ENCODE data around the gene INPP4B. TPM values are rescaled to one million over a fixed set of nuclear protein-coding genes. Genes with fewer than 3 reads are reported as not detected.

INPP4B gene
- polyA plus RNA-seq, 1 of the 3 experiments (the other 2 are of a cell fraction): 0.08 TPM

GRCh38 chr4:142523111-142523510 is 323.0 kb downstream of the INPP4B start:
- Histone ChIP-seq H3K4me1 (ENCODE audit: control insufficient read depth in 1 of 2, insufficient read depth in 2 of 2, low read depth in 1 of 2, low read length in 1 of 2) (peaks cover 0 to 2% of the 10 kb centered on the region in 2 experiments; a peak in 2 of 4 replicates), H4K20me1 (ENCODE audit: insufficient read depth) (no peaks in the 10 kb centered on the region), H3K9ac (no peak overlapping the region), H3K9me2 (no peaks in the 10 kb centered on the region), H3K36me3 (replicated peaks in 1 of 2; ENCODE audit: control insufficient read depth in 1 of 2, insufficient read depth in 2 of 2, low read length in 1 of 2) (no peaks in the 10 kb centered on the region), H3K27ac (ENCODE audit: low read depth in 2 of 2, low read length in 1 of 2) (no peak overlapping the region), H3K4me3 (ENCODE audit: low read depth in 2 of 2, low read length in 1 of 2) (no peak overlapping the region), H3F3A (replicated peaks; ENCODE audit: insufficient read depth) (no peaks in the 10 kb centered on the region), H2AFZ (ENCODE audit: low read depth) (no peak overlapping the region), H3K27me3 (ENCODE audit: insufficient read depth) (no peaks in the 10 kb centered on the region), H3K79me2 (ENCODE audit: insufficient read depth) (no peaks in the 10 kb centered on the region), H3K4me2 (no peak overlapping the region), H3K9me3 (no peaks in the 10 kb centered on the region)
- DNase-seq: no peak
- ChIA-PET CTCF (interaction anchor here (0.6 to 1.1 kb wide), 4 partner anchors 209 to 1216 kb away, joined by 3 read pairs; no protein-coding TSS in a partner anchor), POLR2A (no interaction called here)
- WGBS (ENCODE audit: low lambda C conversion rate): 81% methylated on average over 3 of the region's 3 CpGs
- TF ChIP-seq NFIC (IDR thresholded peaks at IDR 0.05; ENCODE audit: borderline replicate concordance) (no peak), MAX (IDR thresholded peaks at IDR 0.05; ENCODE audit: low read depth) (no peak), FOXM1 (IDR thresholded peaks at IDR 0.05; ENCODE audit: low read depth) (no peak), GABPA (IDR thresholded peaks at IDR 0.05; ENCODE audit: low read depth) (no peak), JUND (IDR thresholded peaks at IDR 0.05) (no peak), USF2 (IDR thresholded peaks at IDR 0.05; ENCODE audit: borderline replicate concordance, low read depth, low read length) (no peak), EZH2phosphoT487 (IDR thresholded peaks at IDR 0.05; ENCODE audit: borderline replicate concordance, low read depth) (no peak), RCOR1 (IDR thresholded peaks at IDR 0.05; ENCODE audit: low read length) (no peak), SIN3A (IDR thresholded peaks at IDR 0.05; ENCODE audit: borderline replicate concordance, low read depth, low read length) (no peak), SMC3 (IDR thresholded peaks at IDR 0.05; ENCODE audit: low read depth, low read length) (no peak), TCF12 (IDR thresholded peaks at IDR 0.05) (no peak), YY1 (IDR thresholded peaks at IDR 0.05; ENCODE audit: low read depth) (no peak), PBX3 (IDR thresholded peaks at IDR 0.05) (no peak)

- no peak overlapping the region; a peak in 1 of 4 replicates for H3K27ac ChIP-seq (ENCODE audit: low read depth in 2 of 2, low read length in 1 of 2)
- DNase-seq: peak; percentile 16
- no peak overlapping the region for H2AFZ ChIP-seq (ENCODE audit: low read depth)
- H3K36me3 ChIP-seq (replicated peaks in 1 of 2; ENCODE audit: control insufficient read depth in 1 of 2, insufficient read depth in 2 of 2, low read length in 1 of 2): no peaks in the 10 kb centered on the region
- H3K79me2 ChIP-seq (ENCODE audit: insufficient read depth): no peaks in the 10 kb centered on the region
- ChIA-PET CTCF (interaction anchor here (1.0 to 1.8 kb wide), 2 partner anchors 166 to 392 kb away, joined by 4 read pairs; no protein-coding TSS in a partner anchor), POLR2A (no interaction called here)
- H3K27me3 ChIP-seq (ENCODE audit: insufficient read depth): no peaks in the 10 kb centered on the region
- H3K4me1 ChIP-seq (ENCODE audit: control insufficient read depth in 1 of 2, insufficient read depth in 2 of 2, low read depth in 1 of 2, low read length in 1 of 2): peaks cover 0 to 2% of the 10 kb centered on the region in 2 experiments; a peak in 2 of 4 replicates
- no peak overlapping the region for H3K4me3 ChIP-seq (ENCODE audit: low read depth in 2 of 2, low read length in 1 of 2)
- no peak overlapping the region for H3K4me2 ChIP-seq
- no peaks in the 10 kb centered on the region for H3F3A ChIP-seq (replicated peaks; ENCODE audit: insufficient read depth)
- H3K9me2 ChIP-seq: no peaks in the 10 kb centered on the region
- H3K9ac ChIP-seq: no peak overlapping the region
- no peaks in the 10 kb centered on the region for H4K20me1 ChIP-seq (ENCODE audit: insufficient read depth)
- H3K9me3 ChIP-seq: no peaks in the 10 kb centered on the region
- TF ChIP-seq RXRA (IDR thresholded peaks at IDR 0.05; ENCODE audit: borderline replicate concordance, low read depth) (no peak), MAX (IDR thresholded peaks at IDR 0.05; ENCODE audit: low read depth) (no peak), SIN3A (IDR thresholded peaks at IDR 0.05; ENCODE audit: borderline replicate concordance, low read depth, low read length) (no peak), TCF12 (IDR thresholded peaks at IDR 0.05) (peak; percentile 64), PBX3 (IDR thresholded peaks at IDR 0.05) (peak; percentile 88), NRF1 (IDR thresholded peaks at IDR 0.05; ENCODE audit: low read depth, low read length) (no peak), USF1 (IDR thresholded peaks at IDR 0.05; ENCODE audit: borderline replicate concordance, low read depth) (no peak), EP300 (IDR thresholded peaks at IDR 0.05; ENCODE audit: borderline replicate concordance in 1 of 2, low read depth in 1 of 2, low read length in 1 of 2) (peak; percentile 37 to 83; a peak in 3 of 4 replicates), REST (IDR thresholded peaks at IDR 0.05; ENCODE audit: low read depth, low read length) (no peak), MXI1 (IDR thresholded peaks at IDR 0.05; ENCODE audit: low read depth, low read length) (no peak), ELF1 (IDR thresholded peaks at IDR 0.05) (no peak), TEAD4 (IDR thresholded peaks at IDR 0.05; ENCODE audit: borderline replicate concordance, insufficient read depth) (peak; percentile 19; the same call in 1 of the 2 replicates)
Measured at GRCh38 chr4:142519342-142519741, 326.8 kb downstream of the INPP4B start.
